Immature natural killer cell (primary cell): ENCODE results near the gene ESF1. TPM values are rescaled to one million over a fixed set of nuclear protein-coding genes. Genes with fewer than 3 reads are reported as not detected.
A peak's percentile ranks its signal among the peaks of the same experiment; 100 is the strongest.

Experiments
- DNase-seq, 3 donors: peaks; one replicate each; pipeline ENCODE4 v3.0.0; 2022; ENCODE audit warnings: mixed read lengths in 1 of 3
- H3K27ac Mint-ChIP-seq, 6 donors: one replicate each; pipeline ENCODE4 v1.8.0; 2020; ENCODE audit warnings: mixed read lengths in 6 of 6, mild to moderate bottlenecking in 5 of 6, inconsistent platforms in 4 of 6, moderate library complexity in 3 of 6
- H3K27me3 Mint-ChIP-seq, 3 donors: one replicate each; pipeline ENCODE4 v1.8.0; 2020 to 2021; ENCODE audit warnings: low read depth in 3 of 3, mild to moderate bottlenecking in 3 of 3, mixed read lengths in 3 of 3, moderate library complexity in 3 of 3, inconsistent platforms in 1 of 3
- H3K36me3 Mint-ChIP-seq, 3 donors: one replicate each; pipeline ENCODE4 v1.8.0; 2020; ENCODE audit warnings: mixed read lengths in 3 of 3, inconsistent platforms in 2 of 3, mild to moderate bottlenecking in 2 of 3
- H3K4me1 Mint-ChIP-seq, 2 donors: one replicate each; pipeline ENCODE4 v1.8.0; 2020; ENCODE audit warnings: inconsistent platforms in 2 of 2, mild to moderate bottlenecking in 2 of 2, mixed read lengths in 2 of 2, moderate library complexity in 1 of 2
- H3K4me3 Mint-ChIP-seq, 5 donors: one replicate each; pipeline ENCODE4 v1.8.0; 2020; ENCODE audit warnings: mild to moderate bottlenecking in 5 of 5, mixed read lengths in 5 of 5, inconsistent platforms in 3 of 5, moderate library complexity in 3 of 5
- H3K9me3 Mint-ChIP-seq, 6 donors: one replicate each; pipeline ENCODE4 v1.8.0; 2020; ENCODE audit warnings: mild to moderate bottlenecking in 6 of 6, mixed read lengths in 6 of 6, inconsistent platforms in 4 of 6, moderate library complexity in 3 of 6
- polyA plus RNA-seq, 3 donors: library from polyadenylated mRNA; unstranded; fragments of 300-500 nt; fragmentation: Illumina TruSeq; gene quantifications; one replicate each; pipeline ENCODE4 v1.2.3, GENCODE V29; 2021

The ESF1 gene
- 1 to 10 TPM; 4.1 to 6.7 (median 4.5) TPM for polyA plus RNA-seq

DNA sequence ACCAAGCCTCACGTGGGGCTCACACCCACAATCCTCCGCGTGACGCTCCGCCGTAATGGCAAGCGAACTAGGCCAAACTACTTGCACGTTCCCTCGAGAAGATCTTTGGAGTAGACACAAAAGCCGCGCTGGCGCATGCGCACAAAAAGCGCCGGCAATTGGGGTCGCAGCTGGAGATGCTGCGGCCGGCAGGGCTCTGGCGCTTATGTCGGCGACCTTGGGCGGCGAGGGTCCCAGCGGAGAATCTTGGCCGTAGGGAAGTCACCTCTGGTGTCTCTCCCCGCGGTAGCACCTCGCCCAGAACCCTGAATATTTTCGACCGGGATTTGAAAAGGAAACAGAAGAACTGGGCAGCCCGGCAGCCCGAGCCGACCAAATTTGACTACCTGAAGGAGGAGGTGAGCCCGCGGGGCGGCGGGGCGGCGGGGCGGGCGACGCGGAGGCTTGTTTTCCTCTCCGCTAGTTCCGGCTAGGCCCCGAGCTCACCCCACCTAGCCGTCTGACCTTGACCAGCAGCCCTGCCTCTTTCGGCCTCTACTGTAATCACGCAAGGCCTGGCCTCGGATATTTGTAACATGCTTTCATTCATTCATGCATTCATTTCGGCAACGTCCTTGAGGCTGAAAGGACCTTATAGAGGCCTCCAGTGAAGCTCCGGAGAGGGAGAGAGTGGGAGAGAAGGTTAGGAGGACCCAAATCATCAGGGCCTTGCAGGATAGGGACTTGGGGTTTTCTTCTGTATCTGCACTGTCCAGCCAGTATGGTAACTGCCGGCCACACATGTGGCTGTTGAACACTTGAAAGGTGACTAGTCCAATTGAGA is at the start of gene ESF1, which contains the start of gene NDUFAF5:
ESF1 (minus strand) TSS at position 27 of the 823 bp plus-strand sequence. CDS start 1,779 bp downstream, outside the sequence.
NDUFAF5 (plus strand) TSS at position 136 of the 823 bp plus-strand sequence; CDS start at position 177, 41 bp downstream.
- Mint-ChIP-seq H3K9me3 (no peaks in the 10 kb centered on the region), H3K4me3 (peak within 1 kb of the TSS; percentile 95 to 100 (median 98)), H3K27me3 (peaks cover 7 to 12% (median 12%) of the 10 kb centered on the region in 3 donors), H3K27ac (peak within 1 kb of the TSS; percentile 90 to 100 (median 96)), H3K4me1 (peaks cover 35 to 66% of the 10 kb centered on the region in 2 donors), H3K36me3 (peaks cover 21 to 25% (median 23%) of the 10 kb centered on the region in 3 donors)
- peak; percentile 91 to 93 (median 91) for DNase-seq

DNA sequence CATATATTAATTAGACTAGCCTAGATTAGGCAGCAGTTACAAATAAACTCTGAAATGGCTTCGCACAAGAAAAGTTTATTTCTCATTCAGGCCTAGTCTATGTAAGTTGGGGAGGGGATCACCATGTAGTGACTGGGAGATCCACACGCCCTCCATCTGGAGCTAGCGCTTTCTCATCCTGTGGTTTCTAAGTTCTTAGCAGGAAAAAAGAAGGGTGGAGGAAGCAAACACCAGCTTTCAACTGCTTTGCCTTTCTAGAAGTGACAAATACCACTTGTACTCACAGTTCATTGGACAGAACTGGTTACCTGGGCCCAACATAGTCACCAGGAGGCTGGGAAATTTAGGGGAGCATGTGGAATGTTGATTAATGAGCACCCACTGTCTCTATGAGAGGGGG is 46.8 kb upstream of the ESF1 start:
- no peak for DNase-seq
- H3K9me3 Mint-ChIP-seq: no peaks in the 10 kb centered on the region
- H3K36me3 Mint-ChIP-seq: no peaks in the 10 kb centered on the region
- H3K4me3 Mint-ChIP-seq: no peak overlapping the region
- H3K4me1 Mint-ChIP-seq: no peaks in the 10 kb centered on the region
- H3K27me3 Mint-ChIP-seq: peaks cover 3 to 7% (median 3%) of the 10 kb centered on the region in 3 donors
- H3K27ac Mint-ChIP-seq: no peak overlapping the region

- H3K27me3 Mint-ChIP-seq: peaks cover 1 to 5% (median 3%) of the 10 kb centered on the region in 3 donors
- H3K4me1 Mint-ChIP-seq: no peaks in the 10 kb centered on the region
- no peak overlapping the region for H3K27ac Mint-ChIP-seq
- no peaks in the 10 kb centered on the region for H3K36me3 Mint-ChIP-seq
- no peak for DNase-seq
- H3K4me3 Mint-ChIP-seq: no peak overlapping the region
- no peaks in the 10 kb centered on the region for H3K9me3 Mint-ChIP-seq
Observed at GRCh38 chr20:13825465-13825864, 40.7 kb upstream of the ESF1 start.

DNA sequence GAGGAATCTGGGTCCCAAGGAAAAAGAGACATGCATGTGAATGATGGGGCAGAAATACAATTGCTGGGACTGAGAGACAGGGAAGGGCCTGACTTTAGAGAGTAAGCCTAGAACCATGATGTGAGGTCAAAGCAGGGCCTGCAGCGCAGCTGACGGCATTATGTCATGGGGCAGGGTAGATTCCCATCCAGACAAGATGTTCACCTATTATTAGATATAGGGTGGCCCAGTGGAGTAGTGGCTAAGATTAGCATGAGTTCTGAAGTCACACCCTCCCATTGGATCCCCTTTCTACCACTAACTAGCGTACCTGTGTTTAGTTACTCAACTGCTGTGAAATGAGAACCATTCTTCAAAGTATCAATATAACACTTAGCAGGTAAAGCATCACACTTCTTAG is 39.7 kb upstream of the ESF1 start:
- H3K9me3 Mint-ChIP-seq: no peaks in the 10 kb centered on the region
- no peaks in the 10 kb centered on the region for H3K36me3 Mint-ChIP-seq
- no peak for DNase-seq
- H3K27me3 Mint-ChIP-seq: peaks cover 0 to 2% (median 1%) of the 10 kb centered on the region in 3 donors
- H3K4me1 Mint-ChIP-seq: no peaks in the 10 kb centered on the region
- H3K4me3 Mint-ChIP-seq: no peak overlapping the region
- no peak overlapping the region for H3K27ac Mint-ChIP-seq

- Mint-ChIP-seq H3K4me1 (no peaks in the 10 kb centered on the region), H3K27ac (no peak overlapping the region), H3K4me3 (no peak overlapping the region), H3K9me3 (no peaks in the 10 kb centered on the region), H3K36me3 (peaks cover 0 to 8% (median 7%) of the 10 kb centered on the region in 3 donors), H3K27me3 (peaks cover 0 to 2% (median 0%) of the 10 kb centered on the region in 3 donors)
- DNase-seq: no peak
Observed at GRCh38 chr20:13822459-13822858, 37.7 kb upstream of the ESF1 start.

DNA sequence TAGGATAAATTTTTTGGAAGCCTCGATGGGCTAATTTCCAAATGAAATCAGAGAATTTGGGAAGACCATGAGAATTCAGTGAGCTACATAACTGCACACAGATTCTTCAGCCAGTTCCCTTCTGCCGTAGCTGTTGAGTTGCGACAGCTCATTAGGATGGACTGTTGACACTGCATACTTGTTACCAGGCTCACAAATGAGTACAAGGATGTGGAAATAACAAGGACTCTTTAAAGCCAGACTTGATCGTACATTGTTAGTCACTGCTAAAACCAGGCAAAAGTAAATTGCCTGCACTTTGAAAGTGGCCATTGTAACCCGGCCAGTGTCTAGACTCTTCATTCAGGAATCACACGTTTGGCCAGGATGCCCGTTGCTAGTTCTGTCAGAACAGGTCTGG is 37.2 kb upstream of the ESF1 start:
- Mint-ChIP-seq H3K27ac (no peak overlapping the region), H3K4me1 (no peaks in the 10 kb centered on the region), H3K27me3 (peaks cover 0 to 2% (median 0%) of the 10 kb centered on the region in 3 donors), H3K9me3 (no peaks in the 10 kb centered on the region), H3K36me3 (peaks cover 0 to 11% (median 7%) of the 10 kb centered on the region in 3 donors), H3K4me3 (no peak overlapping the region)
- no peak for DNase-seq

DNA sequence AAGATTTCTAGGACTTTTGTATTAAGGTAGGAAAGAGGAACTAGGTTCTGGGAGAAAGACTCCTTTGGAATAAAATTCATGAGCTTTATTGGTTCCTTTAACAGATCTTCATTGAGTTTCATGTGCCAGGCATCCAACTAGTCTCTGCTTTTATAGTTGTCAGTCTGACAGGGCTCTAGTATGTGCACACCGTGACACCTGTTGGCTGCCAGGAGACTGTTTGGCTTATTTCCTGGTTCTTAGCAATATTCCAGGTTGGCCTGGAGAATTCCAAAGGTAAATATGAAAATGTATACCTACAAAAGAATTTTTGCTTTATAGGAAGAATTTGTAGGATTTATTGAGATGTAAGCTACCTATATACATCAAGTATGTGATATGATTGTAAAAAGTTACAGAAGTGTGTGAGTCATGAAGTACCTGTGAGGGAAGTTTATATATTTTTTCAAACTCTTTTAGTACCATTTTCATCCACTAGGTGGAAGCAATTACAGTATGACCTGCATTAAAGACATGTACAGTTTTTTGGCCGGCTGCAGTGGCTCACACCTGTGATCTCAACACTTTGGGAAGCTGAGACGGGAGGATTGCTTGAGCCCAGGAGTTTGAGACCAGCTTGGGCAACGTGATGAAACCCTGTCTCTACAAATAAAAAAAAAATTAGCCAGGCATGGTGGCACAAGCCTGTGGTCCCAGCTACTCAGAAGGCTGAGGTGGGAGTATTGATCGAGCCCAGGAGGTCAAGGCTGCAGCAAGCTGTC is 35.3 kb upstream of the ESF1 start:
- peaks cover 0 to 2% (median 0%) of the 10 kb centered on the region in 3 donors for H3K27me3 Mint-ChIP-seq
- no peaks in the 10 kb centered on the region for H3K4me1 Mint-ChIP-seq
- H3K36me3 Mint-ChIP-seq: peaks cover 0 to 19% (median 10%) of the 10 kb centered on the region in 3 donors
- H3K9me3 Mint-ChIP-seq: no peaks in the 10 kb centered on the region
- DNase-seq: peak; percentile 5 to 22 (median 20)
- no peak overlapping the region for H3K4me3 Mint-ChIP-seq
- H3K27ac Mint-ChIP-seq: no peak overlapping the region

GRCh38 chr20:13817342-13817741 is 32.6 kb upstream of the ESF1 start:
- H3K4me3 Mint-ChIP-seq: no peak overlapping the region
- peak overlapping the region in 2 of 6 donors; percentile 20 to 35 for H3K27ac Mint-ChIP-seq
- peaks cover 0 to 2% (median 0%) of the 10 kb centered on the region in 3 donors for H3K27me3 Mint-ChIP-seq
- no peak for DNase-seq
- H3K4me1 Mint-ChIP-seq: no peaks in the 10 kb centered on the region
- no peaks in the 10 kb centered on the region for H3K9me3 Mint-ChIP-seq
- H3K36me3 Mint-ChIP-seq: peaks cover 0 to 31% (median 20%) of the 10 kb centered on the region in 3 donors

DNA sequence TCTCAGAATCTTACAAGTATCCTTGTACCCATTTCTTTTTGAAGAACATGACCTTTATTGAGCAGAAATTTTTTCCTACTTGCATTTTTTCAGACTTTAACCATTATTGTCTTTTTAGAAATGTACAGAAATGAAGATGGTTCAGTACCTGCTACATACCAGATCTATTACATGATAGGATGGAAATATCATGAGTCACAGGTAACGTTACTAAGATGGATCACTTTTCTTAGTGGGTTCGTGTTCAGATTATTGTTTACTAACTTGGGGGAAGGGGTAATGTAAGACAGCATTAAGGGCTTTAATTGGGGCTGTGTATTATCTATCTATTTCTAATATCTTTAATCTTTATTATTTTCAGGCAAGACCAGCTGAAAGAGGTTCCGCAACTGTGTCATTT is 32.0 kb upstream of the ESF1 start:
- H3K27ac Mint-ChIP-seq: peak overlapping the region in 1 of 6 donors; percentile 40
- peaks cover 0 to 2% (median 0%) of the 10 kb centered on the region in 3 donors for H3K27me3 Mint-ChIP-seq

DNA sequence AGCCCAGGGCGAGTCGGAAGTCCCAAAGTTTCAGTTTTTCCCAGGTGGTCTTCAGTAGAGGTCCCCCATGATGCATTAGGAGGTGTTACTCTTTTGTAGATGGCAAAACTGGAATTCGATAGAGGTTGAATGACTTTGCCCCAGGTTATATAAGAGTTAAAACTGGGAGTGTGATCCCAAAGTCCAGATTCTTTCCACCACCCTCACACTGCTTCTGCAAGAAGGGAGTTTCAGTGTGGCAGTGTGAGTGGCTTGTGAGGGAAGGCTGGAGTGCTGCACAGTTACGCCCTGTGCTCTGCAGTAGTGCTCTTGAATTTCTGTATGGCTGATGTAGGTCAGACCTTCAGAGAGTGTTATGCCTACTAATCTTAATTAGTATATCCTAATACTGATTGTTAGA is 30.0 kb upstream of the ESF1 start:
- H3K27me3 Mint-ChIP-seq: peaks cover 0 to 2% (median 0%) of the 10 kb centered on the region in 3 donors
- DNase-seq: no peak
- H3K27ac Mint-ChIP-seq: no peak overlapping the region
- H3K4me1 Mint-ChIP-seq: no peaks in the 10 kb centered on the region
- peaks cover 3 to 36% (median 20%) of the 10 kb centered on the region in 3 donors for H3K36me3 Mint-ChIP-seq
- no peak overlapping the region for H3K4me3 Mint-ChIP-seq
- H3K9me3 Mint-ChIP-seq: no peaks in the 10 kb centered on the region

More for the DNA sequence above, 32.0 kb upstream of the ESF1 start:
- no peak for DNase-seq
- no peaks in the 10 kb centered on the region for H3K4me1 Mint-ChIP-seq
- H3K4me3 Mint-ChIP-seq: no peak overlapping the region
- no peaks in the 10 kb centered on the region for H3K9me3 Mint-ChIP-seq
- peaks cover 3 to 36% (median 20%) of the 10 kb centered on the region in 3 donors for H3K36me3 Mint-ChIP-seq

DNA sequence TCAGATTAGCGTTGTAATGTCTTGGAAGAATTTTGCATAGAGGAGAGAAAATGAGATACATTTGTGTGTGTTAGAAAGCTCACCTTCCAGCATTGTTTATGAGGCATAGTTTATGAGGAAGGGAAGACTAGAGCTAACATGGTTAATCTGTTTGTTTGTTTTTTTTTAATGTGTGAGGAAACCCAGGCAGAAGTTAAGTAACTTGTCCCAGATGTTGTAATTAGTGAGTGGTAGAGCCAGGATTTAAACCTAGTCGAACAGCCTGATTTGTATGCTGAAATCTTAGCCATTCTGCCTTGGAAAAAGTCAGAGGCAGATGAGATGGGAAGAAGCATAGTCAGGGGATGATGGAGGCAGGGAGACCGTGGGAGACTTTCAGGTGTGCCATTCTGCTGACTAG is 29.2 kb upstream of the ESF1 start:
- H3K36me3 Mint-ChIP-seq: peaks cover 3 to 36% (median 20%) of the 10 kb centered on the region in 3 donors
- no peak for DNase-seq
- no peaks in the 10 kb centered on the region for H3K4me1 Mint-ChIP-seq
- H3K27me3 Mint-ChIP-seq: peaks cover 0 to 2% (median 0%) of the 10 kb centered on the region in 3 donors
- no peaks in the 10 kb centered on the region for H3K9me3 Mint-ChIP-seq
- no peak overlapping the region for H3K27ac Mint-ChIP-seq
- no peak overlapping the region for H3K4me3 Mint-ChIP-seq

- Mint-ChIP-seq H3K27ac (no peak overlapping the region), H3K4me1 (no peaks in the 10 kb centered on the region), H3K36me3 (peaks cover 10 to 19% (median 14%) of the 10 kb centered on the region in 3 donors), H3K4me3 (no peak overlapping the region), H3K9me3 (no peaks in the 10 kb centered on the region), H3K27me3 (no peaks in the 10 kb centered on the region)
- no peak for DNase-seq
Observed at GRCh38 chr20:13810446-13810845, 25.7 kb upstream of the ESF1 start.

GRCh38 chr20:13809855-13810254 is 25.1 kb upstream of the ESF1 start:
- DNase-seq: no peak
- no peaks in the 10 kb centered on the region for H3K4me1 Mint-ChIP-seq
- H3K27ac Mint-ChIP-seq: no peak overlapping the region
- peaks cover 10 to 19% (median 14%) of the 10 kb centered on the region in 3 donors for H3K36me3 Mint-ChIP-seq
- H3K9me3 Mint-ChIP-seq: no peaks in the 10 kb centered on the region
- H3K27me3 Mint-ChIP-seq: no peaks in the 10 kb centered on the region
- H3K4me3 Mint-ChIP-seq: no peak overlapping the region

DNA sequence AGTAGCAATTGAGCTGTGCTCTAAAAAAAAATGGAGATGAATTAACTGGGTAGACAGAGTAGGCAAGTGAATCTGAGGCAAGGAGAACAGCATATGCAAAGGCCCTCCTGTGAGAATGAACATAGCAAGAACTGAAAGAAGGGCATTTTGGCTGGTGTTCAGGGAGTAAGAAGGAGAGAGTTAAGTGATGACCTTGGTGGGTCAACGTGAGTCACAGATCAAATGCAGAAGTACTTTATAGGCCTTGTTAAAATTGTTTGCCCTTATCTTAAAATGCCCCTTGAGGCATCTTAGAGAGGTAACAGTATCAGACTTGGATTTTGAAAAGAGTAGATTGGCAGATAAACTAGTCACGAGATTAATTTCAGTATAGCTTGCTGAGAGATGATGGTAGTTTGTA is 24.7 kb upstream of the ESF1 start:
- Mint-ChIP-seq H3K4me1 (no peaks in the 10 kb centered on the region), H3K9me3 (no peaks in the 10 kb centered on the region), H3K27ac (no peak overlapping the region), H3K36me3 (peaks cover 10 to 23% (median 17%) of the 10 kb centered on the region in 3 donors), H3K4me3 (no peak overlapping the region), H3K27me3 (no peaks in the 10 kb centered on the region)
- no peak for DNase-seq
